Thyroid gland (tissue), 4 donors: Measurements from ENCODE around the gene DOK6. TPM values are rescaled to one million over a fixed set of nuclear protein-coding genes. Genes with fewer than 3 reads are reported as not detected.
A peak's percentile ranks its signal among the peaks of the same experiment; 100 is the strongest.
"Not testable (repeated sequence)": the region's sequence is repeated elsewhere in the genome, so short reads cannot be mapped to it uniquely, and the experiment has no call there.

Source experiments
- DNase-seq, 2 donors: peaks; one replicate each; pipeline ENCODE4 v3.0.0-alpha.2; 2019
- H3K27ac ChIP-seq, 3 donors: fragments of 200-600 bp; sonication (generic); 1 replicate in 2 of 3; 2 replicates in 1 of 3; pipeline ENCODE4 v1.5.1; 2016 to 2019; ENCODE audit warnings: mild to moderate bottlenecking in 1 of 3, moderate library complexity in 1 of 3
- H3K27me3 ChIP-seq: fragments of 200-600 bp; sonication (generic); one replicate; pipeline ENCODE4 v1.5.1; 2019
- H3K36me3 ChIP-seq, 2 donors: fragments of 200-600 bp; sonication (generic); one replicate each; pipeline ENCODE4 v1.5.1; 2016 to 2019
- H3K4me1 ChIP-seq, 2 donors: fragments of 200-600 bp; sonication (generic); one replicate each; pipeline ENCODE4 v1.5.1; 2017 to 2019
- H3K4me3 ChIP-seq, 3 donors: fragments of 200-600 bp; sonication (generic); replicated peaks in 1 of 3; 1 replicate in 2 of 3; 2 replicates in 1 of 3; pipeline ENCODE4 v1.5.1; 2016; ENCODE audit warnings: mild to moderate bottlenecking in 1 of 3
- H3K9me3 ChIP-seq: fragments of 200-600 bp; sonication (generic); one replicate; pipeline ENCODE4 v1.5.1; 2017
- POLR2A ChIP-seq, 2 donors: fragments of 450-650 bp; IDR thresholded peaks; one replicate each; pipeline ENCODE4 v1.6.1; 2017; ENCODE audit warnings: antibody characterized with exemption in 2 of 2, mild to moderate bottlenecking in 2 of 2, moderate library complexity in 1 of 2
- WGBS, 2 donors: methylation state at CpG; one replicate each; pipeline ENCODE4 v1.1.5; 2017; 5-methylcytosine and 5-hydroxymethylcytosine counted together
- intact Hi-C: fragments of 100-400 bp; cut with DNase I; formaldehyde crosslinking; loops from one replicate; pipeline ENCODE4 v1.15.1; 2023
- total RNA-seq, 4 donors: library from RNA; depleted of rRNA; stranded (reverse); fragments of >200 nt; gene quantifications; one replicate each; pipeline ENCODE4 v1.2.3, GENCODE V29; 2016
- TF ChIP-seq, protein P1 (sequence below), 6 experiments: fragments of 200-600 bp in 3 of 6; fragments of 450-650 bp in 3 of 6; sonication (generic) in 3 of 6; IDR thresholded peaks; one replicate each; pipeline ENCODE4 v1.5.1; 2016 to 2019; ENCODE audit warnings: antibody characterized with exemption in 6 of 6, mild to moderate bottlenecking in 2 of 6, inconsistent platforms in 1 of 6, moderate library complexity in 1 of 6

The DOK6 gene
- total RNA-seq, 4 donors from 2014 or later: 0.94 to 3.1 (median 2.5) TPM

- no peaks in the 10 kb centered on the region for H3K36me3 ChIP-seq
- 94 to 99% methylated on average over 2 of the region's 2 CpGs for WGBS, 2 donors
- DNase-seq: no peak
These were observed 444.0 kb downstream of the DOK6 start for GRCh38 chr18:69844656-69845055.

GRCh38 chr18:69845593-69846506 is 445.2 kb downstream of the DOK6 start:
- Histone ChIP-seq H3K27me3 (no peaks in the 10 kb centered on the region), H3K27ac (peak overlapping the region in 1 of 3 donors; percentile 40), H3K4me1 (peaks cover 2 to 12% of the 10 kb centered on the region in 2 donors), H3K9me3 (no peaks in the 10 kb centered on the region), H3K4me3 (no peak overlapping the region), H3K36me3 (no peaks in the 10 kb centered on the region)
- 42 to 48% methylated on average over 8 of the region's 8 CpGs for WGBS, 2 donors
- no peak for TF ChIP-seq POLR2A (IDR thresholded peaks at IDR 0.05)
- TF ChIP-seq, protein P1, sequence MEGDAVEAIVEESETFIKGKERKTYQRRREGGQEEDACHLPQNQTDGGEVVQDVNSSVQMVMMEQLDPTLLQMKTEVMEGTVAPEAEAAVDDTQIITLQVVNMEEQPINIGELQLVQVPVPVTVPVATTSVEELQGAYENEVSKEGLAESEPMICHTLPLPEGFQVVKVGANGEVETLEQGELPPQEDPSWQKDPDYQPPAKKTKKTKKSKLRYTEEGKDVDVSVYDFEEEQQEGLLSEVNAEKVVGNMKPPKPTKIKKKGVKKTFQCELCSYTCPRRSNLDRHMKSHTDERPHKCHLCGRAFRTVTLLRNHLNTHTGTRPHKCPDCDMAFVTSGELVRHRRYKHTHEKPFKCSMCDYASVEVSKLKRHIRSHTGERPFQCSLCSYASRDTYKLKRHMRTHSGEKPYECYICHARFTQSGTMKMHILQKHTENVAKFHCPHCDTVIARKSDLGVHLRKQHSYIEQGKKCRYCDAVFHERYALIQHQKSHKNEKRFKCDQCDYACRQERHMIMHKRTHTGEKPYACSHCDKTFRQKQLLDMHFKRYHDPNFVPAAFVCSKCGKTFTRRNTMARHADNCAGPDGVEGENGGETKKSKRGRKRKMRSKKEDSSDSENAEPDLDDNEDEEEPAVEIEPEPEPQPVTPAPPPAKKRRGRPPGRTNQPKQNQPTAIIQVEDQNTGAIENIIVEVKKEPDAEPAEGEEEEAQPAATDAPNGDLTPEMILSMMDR (IDR thresholded peaks at IDR 0.05): peak in 3 of 6 experiments; percentile 6 to 43 (median 35)
- intact Hi-C loops: no loop called here
- peak; percentile 67 to 73 for DNase-seq

More at GRCh38 chr18:69844656-69845055, 444.0 kb downstream of the DOK6 start:
- Histone ChIP-seq H3K4me3 (no peak overlapping the region), H3K4me1 (peaks cover 2 to 12% of the 10 kb centered on the region in 2 donors), H3K9me3 (no peaks in the 10 kb centered on the region), H3K27me3 (no peaks in the 10 kb centered on the region), H3K27ac (no peak overlapping the region)
- intact Hi-C loops: no loop called here
- no peak for TF ChIP-seq POLR2A (IDR thresholded peaks at IDR 0.05)
- TF ChIP-seq, protein P1 (IDR thresholded peaks at IDR 0.05): no peak

- Histone ChIP-seq H3K4me3 (no peak overlapping the region), H3K36me3 (no peaks in the 10 kb centered on the region), H3K9me3 (no peaks in the 10 kb centered on the region), H3K27me3 (no peaks in the 10 kb centered on the region), H3K27ac (no peak overlapping the region), H3K4me1 (no peaks in the 10 kb centered on the region)
- no peak for DNase-seq
- 74 to 87% methylated on average over 4 of the region's 4 CpGs for WGBS, 2 donors
- intact Hi-C loops: no loop called here
- TF ChIP-seq, protein P1 (IDR thresholded peaks at IDR 0.05): no peak
- no peak for TF ChIP-seq POLR2A (IDR thresholded peaks at IDR 0.05)
These were observed 452.4 kb downstream of the DOK6 start for GRCh38 chr18:69853051-69853450.

DNA sequence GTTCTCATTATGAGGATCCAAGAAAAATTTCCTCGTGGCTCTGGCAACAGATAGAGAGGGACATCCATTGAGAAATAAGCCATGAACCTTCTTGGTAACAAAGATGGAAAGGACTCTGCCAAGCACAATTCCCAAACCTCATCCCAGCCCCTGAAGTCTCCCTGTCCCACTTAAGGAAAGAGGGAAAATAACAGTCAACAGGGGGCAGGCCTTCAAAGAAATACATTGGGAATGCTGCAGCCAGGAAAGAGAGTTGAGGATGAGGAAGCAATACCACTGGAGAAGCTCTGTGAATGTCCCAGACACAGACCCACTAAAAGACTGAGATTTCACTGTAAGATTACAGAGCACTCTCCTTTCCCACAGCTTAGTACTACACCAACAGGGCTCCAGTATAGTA is 453.8 kb downstream of the DOK6 start:
- Histone ChIP-seq H3K9me3 (no peaks in the 10 kb centered on the region), H3K4me3 (no peak overlapping the region), H3K27me3 (no peaks in the 10 kb centered on the region), H3K36me3 (no peaks in the 10 kb centered on the region), H3K27ac (no peak overlapping the region), H3K4me1 (no peaks in the 10 kb centered on the region)
- no peak for TF ChIP-seq POLR2A (IDR thresholded peaks at IDR 0.05)
- TF ChIP-seq, protein P1 (IDR thresholded peaks at IDR 0.05): no peak
- DNase-seq: no peak
- whole genome bisulfite sequencing, 2 donors: 94% methylated on average over 1 of the region's 1 CpG
- intact Hi-C loops: no loop called here

- Histone ChIP-seq H3K4me1 (no peaks in the 10 kb centered on the region), H3K27ac (no peak overlapping the region), H3K36me3 (no peaks in the 10 kb centered on the region), H3K27me3 (no peaks in the 10 kb centered on the region), H3K4me3 (no peak overlapping the region), H3K9me3 (no peaks in the 10 kb centered on the region)
- no peak for DNase-seq
- no peak for TF ChIP-seq POLR2A (IDR thresholded peaks at IDR 0.05)
- TF ChIP-seq, protein P1 (IDR thresholded peaks at IDR 0.05): no peak
- intact Hi-C loops: no loop called here
- 89 to 94% methylated on average over 5 of the region's 5 CpGs for WGBS, 2 donors
These were observed 458.2 kb downstream of the DOK6 start for GRCh38 chr18:69858897-69859296.

- H3K27ac ChIP-seq, H3K9me3 ChIP-seq, intact Hi-C loops, H3K27me3 ChIP-seq, H3K4me1 ChIP-seq, H3K4me3 ChIP-seq, DNase-seq, H3K36me3 ChIP-seq: not testable (repeated sequence)
- WGBS, 2 donors: 90 to 91% methylated on average over 6 of the region's 6 CpGs
These were observed 464.1 kb downstream of the DOK6 start for GRCh38 chr18:69864802-69865201.
